Mesothelial cell of epicardium (in vitro differentiated cells): ENCODE measurements around the gene INO80B. TPM values are rescaled to one million over a fixed set of nuclear protein-coding genes. Genes with fewer than 3 reads are reported as not detected.

Experiments
- DNase-seq, 2 experiments: peaks; one replicate each; pipeline ENCODE4 v3.0.0; 2021; ENCODE audit warnings: low spot score in 2 of 2; ENCODE audit not compliant: unreplicated experiment in 2 of 2
- H3K27ac Mint-ChIP-seq: 2 replicates; pipeline ENCODE4 v1.8.0; 2021; ENCODE audit warnings: mixed read lengths
- H3K27me3 Mint-ChIP-seq: 2 replicates; pipeline ENCODE4 v1.8.0; 2021; ENCODE audit warnings: low read depth, mixed read lengths
- H3K36me3 Mint-ChIP-seq: 2 replicates; pipeline ENCODE4 v1.8.0; 2021; ENCODE audit warnings: mixed read lengths
- H3K4me1 Mint-ChIP-seq: 2 replicates; pipeline ENCODE4 v1.8.0; 2021; ENCODE audit warnings: mixed read lengths
- H3K4me3 Mint-ChIP-seq: 2 replicates; pipeline ENCODE4 v1.8.0; 2021; ENCODE audit warnings: mild to moderate bottlenecking, moderate library complexity, mixed read lengths
- H3K9me3 Mint-ChIP-seq: 2 replicates; pipeline ENCODE4 v1.8.0; 2021; ENCODE audit warnings: mixed read lengths
- total RNA-seq: library from RNA; stranded (reverse); gene quantifications from 3 replicates; pipeline ENCODE4 v1.2.1, GENCODE V29; 2021
- TF ChIP-seq, protein P1 (sequence below): fragments of 200-600 bp; sonication (generic); IDR thresholded peaks from one replicate; pipeline ENCODE4 v1.5.0; 2021; ENCODE audit warnings: antibody characterized with exemption; ENCODE audit not compliant: unreplicated experiment

The INO80B gene
- total RNA-seq, 1 donor from 2014 or later = 48.1 TPM

DNA sequence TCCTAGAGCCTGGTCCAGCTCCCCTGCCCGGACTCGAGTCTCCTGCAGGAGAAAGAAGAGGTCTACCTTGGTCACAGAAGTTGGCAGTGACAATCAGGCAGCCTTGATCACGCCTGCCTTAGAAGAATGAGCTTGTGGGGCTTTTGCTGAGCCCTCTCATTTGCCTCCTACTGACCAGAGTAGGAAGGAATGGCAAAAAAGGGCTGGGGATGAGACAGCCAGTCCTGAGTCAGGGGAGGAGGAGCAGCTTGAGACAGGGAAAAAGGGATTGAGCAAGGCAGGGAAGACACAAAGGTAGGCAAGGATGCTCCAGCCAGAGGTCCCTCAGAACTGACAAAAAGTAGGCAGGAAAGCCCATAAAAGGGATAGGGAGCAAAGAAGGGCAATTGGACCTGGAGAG, 27.3 kb upstream of the INO80B start:
- Mint-ChIP-seq H3K36me3 (peaks cover 27% of the 10 kb centered on the region), H3K27me3 (no peaks in the 10 kb centered on the region), H3K4me3 (no peak overlapping the region), H3K4me1 (no peaks in the 10 kb centered on the region), H3K9me3 (no peaks in the 10 kb centered on the region), H3K27ac (no peak overlapping the region)
- no peak for DNase-seq
- TF ChIP-seq, protein P1, sequence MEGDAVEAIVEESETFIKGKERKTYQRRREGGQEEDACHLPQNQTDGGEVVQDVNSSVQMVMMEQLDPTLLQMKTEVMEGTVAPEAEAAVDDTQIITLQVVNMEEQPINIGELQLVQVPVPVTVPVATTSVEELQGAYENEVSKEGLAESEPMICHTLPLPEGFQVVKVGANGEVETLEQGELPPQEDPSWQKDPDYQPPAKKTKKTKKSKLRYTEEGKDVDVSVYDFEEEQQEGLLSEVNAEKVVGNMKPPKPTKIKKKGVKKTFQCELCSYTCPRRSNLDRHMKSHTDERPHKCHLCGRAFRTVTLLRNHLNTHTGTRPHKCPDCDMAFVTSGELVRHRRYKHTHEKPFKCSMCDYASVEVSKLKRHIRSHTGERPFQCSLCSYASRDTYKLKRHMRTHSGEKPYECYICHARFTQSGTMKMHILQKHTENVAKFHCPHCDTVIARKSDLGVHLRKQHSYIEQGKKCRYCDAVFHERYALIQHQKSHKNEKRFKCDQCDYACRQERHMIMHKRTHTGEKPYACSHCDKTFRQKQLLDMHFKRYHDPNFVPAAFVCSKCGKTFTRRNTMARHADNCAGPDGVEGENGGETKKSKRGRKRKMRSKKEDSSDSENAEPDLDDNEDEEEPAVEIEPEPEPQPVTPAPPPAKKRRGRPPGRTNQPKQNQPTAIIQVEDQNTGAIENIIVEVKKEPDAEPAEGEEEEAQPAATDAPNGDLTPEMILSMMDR = no peak

GRCh38 chr2:74428675-74429074, 26.2 kb upstream of the INO80B start:
- TF ChIP-seq, protein P1 = no peak
- Mint-ChIP-seq H3K27ac (no peak overlapping the region), H3K9me3 (no peaks in the 10 kb centered on the region), H3K36me3 (peaks cover 29% of the 10 kb centered on the region), H3K27me3 (no peaks in the 10 kb centered on the region), H3K4me3 (no peak overlapping the region), H3K4me1 (no peaks in the 10 kb centered on the region)
- DNase-seq = no peak

- H3K27ac Mint-ChIP-seq = no peak overlapping the region
- peaks cover 30% of the 10 kb centered on the region for H3K36me3 Mint-ChIP-seq
- TF ChIP-seq, protein P1 = no peak
- no peak for DNase-seq
- no peaks in the 10 kb centered on the region for H3K27me3 Mint-ChIP-seq
- H3K4me1 Mint-ChIP-seq = no peaks in the 10 kb centered on the region
- no peak overlapping the region for H3K4me3 Mint-ChIP-seq
- no peaks in the 10 kb centered on the region for H3K9me3 Mint-ChIP-seq
Observed at GRCh38 chr2:74429487-74430451, 25.1 kb upstream of the INO80B start.

- no peak overlapping the region for H3K4me3 Mint-ChIP-seq
- TF ChIP-seq, protein P1 = no peak
- H3K36me3 Mint-ChIP-seq = peaks cover 30% of the 10 kb centered on the region
- no peak for DNase-seq
- no peak overlapping the region for H3K27ac Mint-ChIP-seq
- no peaks in the 10 kb centered on the region for H3K27me3 Mint-ChIP-seq
- no peaks in the 10 kb centered on the region for H3K4me1 Mint-ChIP-seq
- H3K9me3 Mint-ChIP-seq = no peaks in the 10 kb centered on the region
Observed at GRCh38 chr2:74430502-74430901, 24.4 kb upstream of the INO80B start.

DNA sequence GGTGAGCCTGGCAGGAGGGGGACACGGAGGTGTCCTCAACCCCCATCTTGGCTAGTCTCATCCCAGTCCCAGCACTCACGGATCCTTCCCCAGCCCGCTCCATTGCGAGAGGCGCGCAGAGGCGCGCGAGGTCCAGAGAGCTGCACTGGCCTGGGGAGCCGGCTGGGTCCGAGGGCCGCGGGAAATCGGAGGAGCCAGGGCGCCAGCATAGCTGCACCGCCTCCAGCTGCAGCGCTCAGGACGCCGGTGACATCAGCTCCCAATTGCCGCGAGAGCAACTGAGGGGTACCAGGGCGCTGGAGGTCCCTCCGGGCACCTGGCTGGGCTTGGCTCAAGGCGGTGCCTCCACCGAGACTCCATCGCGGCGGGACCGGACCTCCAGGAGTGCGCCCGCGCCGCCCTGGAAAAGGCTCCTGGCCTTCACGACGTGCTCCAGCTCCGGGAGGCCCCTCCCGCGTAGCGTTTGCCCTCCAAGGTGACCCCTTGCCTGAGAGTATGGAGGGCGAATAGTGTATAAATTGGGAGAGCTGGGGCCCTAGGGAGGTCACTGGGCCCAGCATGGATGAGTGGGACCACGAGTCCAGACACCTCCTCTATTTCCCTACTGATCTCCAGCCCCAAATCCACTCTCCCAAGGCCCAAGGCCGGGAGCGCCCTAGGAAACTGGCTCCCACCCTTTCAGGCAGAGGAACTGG, 18.6 kb upstream of the INO80B start:
- Mint-ChIP-seq H3K9me3 (no peaks in the 10 kb centered on the region), H3K36me3 (peaks cover 8% of the 10 kb centered on the region), H3K4me1 (peaks cover 32% of the 10 kb centered on the region), H3K27me3 (no peaks in the 10 kb centered on the region), H3K4me3 (no peak overlapping the region), H3K27ac (no peak overlapping the region)
- DNase-seq = no peak
- TF ChIP-seq, protein P1 = no peak
